Subcutaneous abdominal adipose tissue (tissue), 5 donors: ENCODE results near the gene PBXIP1.
A peak's percentile ranks its signal among the peaks of the same experiment; 100 is the strongest.

Source experiments
- H3K27ac ChIP-seq: one replicate; pipeline ENCODE4 v1.7.0; 2013; ENCODE audit warnings: low read depth, mild to moderate bottlenecking, inconsistent platforms, low read length, moderate library complexity
- H3K27me3 ChIP-seq, 5 donors: one replicate each; pipeline ENCODE4 v1.7.0; 2013; ENCODE audit warnings: low read length in 5 of 5, inconsistent platforms in 1 of 5; ENCODE audit not compliant: control insufficient read depth in 5 of 5, insufficient read depth in 4 of 5
- H3K36me3 ChIP-seq, 5 donors: one replicate each; pipeline ENCODE4 v1.7.0; 2013; ENCODE audit warnings: low read length in 5 of 5; ENCODE audit not compliant: control insufficient read depth in 5 of 5, insufficient read depth in 5 of 5
- H3K4me1 ChIP-seq, 5 donors: one replicate each; pipeline ENCODE4 v1.7.0; 2013; ENCODE audit warnings: low read length in 5 of 5, mild to moderate bottlenecking in 3 of 5, moderate library complexity in 1 of 5; ENCODE audit not compliant: control insufficient read depth in 5 of 5, insufficient read depth in 5 of 5
- H3K4me3 ChIP-seq, 5 donors: one replicate each; pipeline ENCODE4 v1.7.0; 2013; ENCODE audit warnings: low read length in 5 of 5, low read depth in 1 of 5
- H3K9ac ChIP-seq, 5 donors: one replicate each; pipeline ENCODE4 v1.7.0; 2013; ENCODE audit warnings: low read length in 5 of 5, mild to moderate bottlenecking in 4 of 5, moderate library complexity in 3 of 5
- H3K9me3 ChIP-seq, 5 donors: one replicate each; pipeline ENCODE4 v1.7.0; 2013; ENCODE audit warnings: low read length in 5 of 5; ENCODE audit not compliant: control insufficient read depth in 5 of 5
- donor health status: healthy.
- donor health status: healthy.
- donor health status: healthy.
- donor health status: healthy.
- donor health status: healthy.

PBXIP1 gene

GRCh38 chr1:154966111-154966510 is 10.2 kb upstream of the PBXIP1 start:
- peak overlapping the region; percentile 97 for H3K27ac ChIP-seq

GRCh38 chr1:154964359-154964758 is 8.5 kb upstream of the PBXIP1 start:
- no peak overlapping the region for H3K27ac ChIP-seq
- peaks cover 0 to 68% (median 63%) of the 10 kb centered on the region in 5 donors for H3K36me3 ChIP-seq
- no peak overlapping the region for H3K4me3 ChIP-seq
- no peaks in the 10 kb centered on the region for H3K27me3 ChIP-seq
- no peaks in the 10 kb centered on the region for H3K9me3 ChIP-seq
- peaks cover 11 to 55% (median 41%) of the 10 kb centered on the region in 5 donors for H3K4me1 ChIP-seq
- H3K9ac ChIP-seq = no peak overlapping the region

More at GRCh38 chr1:154966111-154966510, 10.2 kb upstream of the PBXIP1 start:
- Histone ChIP-seq H3K4me3 (no peak overlapping the region), H3K9me3 (no peaks in the 10 kb centered on the region), H3K9ac (peak overlapping the region in 1 of 5 donors; percentile 16), H3K36me3 (peaks cover 0 to 63% (median 58%) of the 10 kb centered on the region in 5 donors), H3K27me3 (no peaks in the 10 kb centered on the region), H3K4me1 (peaks cover 6 to 63% (median 48%) of the 10 kb centered on the region in 5 donors)

GRCh38 chr1:154963643-154964042 is 7.7 kb upstream of the PBXIP1 start:
- no peaks in the 10 kb centered on the region for H3K27me3 ChIP-seq
- no peaks in the 10 kb centered on the region for H3K9me3 ChIP-seq
- H3K4me1 ChIP-seq = peaks cover 9 to 51% (median 33%) of the 10 kb centered on the region in 5 donors
- peak overlapping the region in 1 of 5 donors; percentile 34 for H3K9ac ChIP-seq
- H3K36me3 ChIP-seq = peaks cover 0 to 70% (median 65%) of the 10 kb centered on the region in 5 donors
- H3K27ac ChIP-seq = peak overlapping the region; percentile 95
- no peak overlapping the region for H3K4me3 ChIP-seq

- H3K4me1 ChIP-seq = peaks cover 9 to 43% (median 29%) of the 10 kb centered on the region in 5 donors
- H3K27me3 ChIP-seq = no peaks in the 10 kb centered on the region
- peak overlapping the region; percentile 95 for H3K27ac ChIP-seq
- peak overlapping the region in 2 of 5 donors; percentile 80 to 91 for H3K4me3 ChIP-seq
- H3K36me3 ChIP-seq = peaks cover 0 to 69% (median 62%) of the 10 kb centered on the region in 5 donors
- no peaks in the 10 kb centered on the region for H3K9me3 ChIP-seq
- H3K9ac ChIP-seq = peak overlapping the region in 4 of 5 donors; percentile 47 to 89 (median 84)
Observed at GRCh38 chr1:154962795-154963330, 7.0 kb upstream of the PBXIP1 start.

GRCh38 chr1:154962156-154962749 is 6.4 kb upstream of the PBXIP1 start:
- H3K27me3 ChIP-seq = no peaks in the 10 kb centered on the region
- H3K36me3 ChIP-seq = peaks cover 0 to 64% (median 56%) of the 10 kb centered on the region in 5 donors
- H3K9ac ChIP-seq = peak overlapping the region; percentile 72 to 89 (median 83)
- H3K27ac ChIP-seq = peak overlapping the region; percentile 95
- H3K9me3 ChIP-seq = no peaks in the 10 kb centered on the region
- H3K4me3 ChIP-seq = peak overlapping the region; percentile 45 to 91 (median 85)
- peaks cover 8 to 41% (median 31%) of the 10 kb centered on the region in 5 donors for H3K4me1 ChIP-seq

GRCh38 chr1:154961207-154962155 is 5.6 kb upstream of the PBXIP1 start, which contains the start of gene PYGO2:
Gene PYGO2, minus strand, starts transcription at chr1:154961782. Its CDS starts 206 bp downstream, at chr1:154961576.
- Histone ChIP-seq H3K4me3 (peak within 1 kb of the TSS; percentile 80 to 91 (median 85)), H3K36me3 (peaks cover 0 to 56% (median 48%) of the 10 kb centered on the region in 5 donors), H3K9me3 (no peaks in the 10 kb centered on the region), H3K27me3 (no peaks in the 10 kb centered on the region), H3K27ac (peak within 1 kb of the TSS; percentile 95), H3K4me1 (peaks cover 16 to 43% (median 36%) of the 10 kb centered on the region in 5 donors), H3K9ac (peak within 1 kb of the TSS; percentile 72 to 89 (median 83))

- peak overlapping the region; percentile 95 for H3K27ac ChIP-seq
- peaks cover 0 to 47% (median 40%) of the 10 kb centered on the region in 5 donors for H3K36me3 ChIP-seq
- H3K4me1 ChIP-seq = peaks cover 16 to 51% (median 42%) of the 10 kb centered on the region in 5 donors
- peak overlapping the region; percentile 80 to 91 (median 85) for H3K4me3 ChIP-seq
- peak overlapping the region; percentile 71 to 89 (median 80) for H3K9ac ChIP-seq
- H3K27me3 ChIP-seq = no peaks in the 10 kb centered on the region
- H3K9me3 ChIP-seq = no peaks in the 10 kb centered on the region
Observed at GRCh38 chr1:154960446-154961136, 4.7 kb upstream of the PBXIP1 start.

GRCh38 chr1:154959426-154959780 is 3.5 kb upstream of the PBXIP1 start:
- Histone ChIP-seq H3K9ac (no peak overlapping the region), H3K4me1 (peaks cover 20 to 63% (median 54%) of the 10 kb centered on the region in 5 donors), H3K9me3 (no peaks in the 10 kb centered on the region), H3K27me3 (no peaks in the 10 kb centered on the region), H3K27ac (no peak overlapping the region), H3K4me3 (no peak overlapping the region), H3K36me3 (peaks cover 0 to 35% (median 30%) of the 10 kb centered on the region in 5 donors)

- no peaks in the 10 kb centered on the region for H3K27me3 ChIP-seq
- no peak overlapping the region for H3K4me3 ChIP-seq
- no peaks in the 10 kb centered on the region for H3K9me3 ChIP-seq
- no peak overlapping the region for H3K9ac ChIP-seq
- peaks cover 0 to 31% (median 24%) of the 10 kb centered on the region in 5 donors for H3K36me3 ChIP-seq
- peak overlapping the region; percentile 37 for H3K27ac ChIP-seq
- peaks cover 20 to 69% (median 59%) of the 10 kb centered on the region in 5 donors for H3K4me1 ChIP-seq
Observed at GRCh38 chr1:154958681-154959425, 3.0 kb upstream of the PBXIP1 start.
